ENCODE measurements around the gene DOCK1. TPM values are rescaled to one million over a fixed set of nuclear protein-coding genes. Genes with fewer than 3 reads are reported as not detected.

DOCK1 gene
- total and polyA plus RNA-seq, 2 donors (not counting 1 experiment from before 2014, with no cell fraction given), result 20.5 to 91.0 TPM

DNA sequence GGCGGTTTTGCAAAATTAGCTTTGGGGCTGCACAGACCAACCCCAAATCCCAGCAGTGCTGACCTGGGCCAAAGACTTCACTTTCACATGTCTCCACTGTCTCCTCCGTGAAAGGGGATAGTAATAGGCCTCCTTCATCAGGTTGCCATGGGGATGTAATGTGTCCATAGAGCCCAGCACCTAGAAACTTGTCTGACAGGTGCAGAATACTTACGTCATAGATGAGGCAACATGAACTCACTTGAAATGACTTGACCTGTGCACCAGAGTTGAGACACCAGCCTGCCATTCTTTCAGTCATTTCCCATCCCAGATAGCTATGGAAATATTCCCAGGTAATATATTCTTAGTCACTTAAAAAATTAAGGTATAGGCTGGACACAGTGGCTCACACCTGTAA, 196.9 kb downstream of the DOCK1 start:
- no peaks in the 10 kb centered on the region for H3K4me1 ChIP-seq (ENCODE audit: control insufficient read depth, extremely low read depth, insufficient read depth, low read length)
- H3K4me3 ChIP-seq (replicated peaks in 1 of 4; ENCODE audit: control extremely low read depth in 1 of 4, insufficient read depth in 1 of 4, low read depth in 3 of 4, low read length in 4 of 4), result no peak overlapping the region
- H3K9ac ChIP-seq (ENCODE audit: insufficient read depth, low read length), result no peak overlapping the region
- TF ChIP-seq EZH2 (IDR thresholded peaks at IDR 0.05; ENCODE audit: low read length, missing control alignments), result no peak
- TF ChIP-seq, protein P1, sequence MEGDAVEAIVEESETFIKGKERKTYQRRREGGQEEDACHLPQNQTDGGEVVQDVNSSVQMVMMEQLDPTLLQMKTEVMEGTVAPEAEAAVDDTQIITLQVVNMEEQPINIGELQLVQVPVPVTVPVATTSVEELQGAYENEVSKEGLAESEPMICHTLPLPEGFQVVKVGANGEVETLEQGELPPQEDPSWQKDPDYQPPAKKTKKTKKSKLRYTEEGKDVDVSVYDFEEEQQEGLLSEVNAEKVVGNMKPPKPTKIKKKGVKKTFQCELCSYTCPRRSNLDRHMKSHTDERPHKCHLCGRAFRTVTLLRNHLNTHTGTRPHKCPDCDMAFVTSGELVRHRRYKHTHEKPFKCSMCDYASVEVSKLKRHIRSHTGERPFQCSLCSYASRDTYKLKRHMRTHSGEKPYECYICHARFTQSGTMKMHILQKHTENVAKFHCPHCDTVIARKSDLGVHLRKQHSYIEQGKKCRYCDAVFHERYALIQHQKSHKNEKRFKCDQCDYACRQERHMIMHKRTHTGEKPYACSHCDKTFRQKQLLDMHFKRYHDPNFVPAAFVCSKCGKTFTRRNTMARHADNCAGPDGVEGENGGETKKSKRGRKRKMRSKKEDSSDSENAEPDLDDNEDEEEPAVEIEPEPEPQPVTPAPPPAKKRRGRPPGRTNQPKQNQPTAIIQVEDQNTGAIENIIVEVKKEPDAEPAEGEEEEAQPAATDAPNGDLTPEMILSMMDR (conservative IDR thresholded peaks at IDR 0.05 in 1 of 2, IDR thresholded peaks at IDR 0.05 in 1 of 2; ENCODE audit: low read depth in 1 of 2, low read length in 2 of 2), result no peak
- H3K27ac ChIP-seq (ENCODE audit: insufficient read depth, low read length), result no peak overlapping the region
- no peak overlapping the region for H2AFZ ChIP-seq (ENCODE audit: low read length)
- no peaks in the 10 kb centered on the region for H3K27me3 ChIP-seq (ENCODE audit: control insufficient read depth, insufficient read depth, low read length)
- H3K9me3 ChIP-seq (ENCODE audit: control insufficient read depth, insufficient read depth, low read depth, low read length), result no peaks in the 10 kb centered on the region
- no peak for DNase-seq (ENCODE audit: low read depth in 2 of 2)
- no peaks in the 10 kb centered on the region for H4K20me1 ChIP-seq (ENCODE audit: control insufficient read depth, extremely low read depth, insufficient read depth, low read length)
- no peaks in the 10 kb centered on the region for H3K36me3 ChIP-seq (ENCODE audit: control insufficient read depth, insufficient read depth, low read length)
- no peak overlapping the region for H3K4me2 ChIP-seq (ENCODE audit: extremely low read depth, insufficient read depth, low read length)
- H3K79me2 ChIP-seq (ENCODE audit: control insufficient read depth, insufficient read depth, low read length), result no peaks in the 10 kb centered on the region

DNA sequence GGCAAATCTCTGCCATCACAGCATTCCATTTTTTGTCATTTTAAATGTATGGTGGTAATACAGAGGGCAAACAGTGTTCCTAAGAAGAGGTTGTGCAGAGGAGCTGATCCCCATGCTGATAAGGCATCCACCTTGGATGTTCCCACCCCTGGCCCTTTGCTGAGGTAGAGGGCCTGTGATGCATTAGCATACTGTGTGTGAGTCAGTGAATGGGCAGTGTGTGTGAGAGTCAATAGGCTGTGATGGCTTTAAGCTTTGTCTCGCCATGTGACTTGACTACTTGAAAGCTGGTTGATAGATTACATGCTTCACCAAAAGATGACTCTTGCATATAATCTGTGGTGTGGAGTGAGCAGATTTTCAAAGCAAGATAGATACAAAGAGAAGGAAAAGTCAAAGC, 209.9 kb downstream of the DOCK1 start:
- H3K4me3 ChIP-seq (replicated peaks in 1 of 4; ENCODE audit: control extremely low read depth in 1 of 4, insufficient read depth in 1 of 4, low read depth in 3 of 4, low read length in 4 of 4), result no peak overlapping the region
- TF ChIP-seq, protein P1 (conservative IDR thresholded peaks at IDR 0.05 in 1 of 2, IDR thresholded peaks at IDR 0.05 in 1 of 2; ENCODE audit: low read depth in 1 of 2, low read length in 2 of 2), result no peak
- TF ChIP-seq EZH2 (IDR thresholded peaks at IDR 0.05; ENCODE audit: low read length, missing control alignments), result no peak
- no peaks in the 10 kb centered on the region for H3K4me1 ChIP-seq (ENCODE audit: control insufficient read depth, extremely low read depth, insufficient read depth, low read length)
- no peak for DNase-seq (ENCODE audit: low read depth in 2 of 2)
- H3K27ac ChIP-seq (ENCODE audit: insufficient read depth, low read length), result no peak overlapping the region
- no peak overlapping the region for H3K4me2 ChIP-seq (ENCODE audit: extremely low read depth, insufficient read depth, low read length)
- H4K20me1 ChIP-seq (ENCODE audit: control insufficient read depth, extremely low read depth, insufficient read depth, low read length), result peaks cover 1% of the 10 kb centered on the region
- H3K27me3 ChIP-seq (ENCODE audit: control insufficient read depth, insufficient read depth, low read length), result no peaks in the 10 kb centered on the region
- no peak overlapping the region for H2AFZ ChIP-seq (ENCODE audit: low read length)
- no peaks in the 10 kb centered on the region for H3K9me3 ChIP-seq (ENCODE audit: control insufficient read depth, insufficient read depth, low read depth, low read length)
- H3K9ac ChIP-seq (ENCODE audit: insufficient read depth, low read length), result no peak overlapping the region
- H3K36me3 ChIP-seq (ENCODE audit: control insufficient read depth, insufficient read depth, low read length), result peaks cover 4% of the 10 kb centered on the region
- H3K79me2 ChIP-seq (ENCODE audit: control insufficient read depth, insufficient read depth, low read length), result no peaks in the 10 kb centered on the region

DNA sequence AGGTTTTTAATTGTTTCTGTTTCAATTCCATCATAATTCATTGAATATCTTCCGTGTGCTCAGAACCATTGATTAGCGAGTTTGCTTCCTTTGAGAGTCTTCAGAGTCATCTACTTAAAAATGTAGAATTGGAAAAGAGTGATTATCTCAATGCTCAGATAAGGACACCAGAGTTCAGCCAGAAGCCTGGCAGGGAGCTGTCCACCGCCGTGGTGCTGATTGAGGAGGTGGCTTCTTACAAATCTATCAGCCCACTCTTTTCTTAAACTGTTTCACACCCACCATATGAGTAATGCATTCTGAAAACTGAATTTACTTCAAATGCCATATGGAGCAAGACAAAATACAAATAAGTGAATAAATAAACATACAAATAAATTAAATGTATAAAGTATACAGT, 211.9 kb downstream of the DOCK1 start:
- peaks cover 2% of the 10 kb centered on the region for H3K36me3 ChIP-seq (ENCODE audit: control insufficient read depth, insufficient read depth, low read length)
- TF ChIP-seq, protein P1 (conservative IDR thresholded peaks at IDR 0.05 in 1 of 2, IDR thresholded peaks at IDR 0.05 in 1 of 2; ENCODE audit: low read depth in 1 of 2, low read length in 2 of 2), result no peak
- TF ChIP-seq EZH2 (IDR thresholded peaks at IDR 0.05; ENCODE audit: low read length, missing control alignments), result no peak
- H3K9ac ChIP-seq (ENCODE audit: insufficient read depth, low read length), result no peak overlapping the region
- peaks cover 1% of the 10 kb centered on the region for H4K20me1 ChIP-seq (ENCODE audit: control insufficient read depth, extremely low read depth, insufficient read depth, low read length)
- H3K4me2 ChIP-seq (ENCODE audit: extremely low read depth, insufficient read depth, low read length), result no peak overlapping the region
- DNase-seq (ENCODE audit: low read depth in 2 of 2), result peak; percentile 57 to 64
- no peak overlapping the region for H2AFZ ChIP-seq (ENCODE audit: low read length)
- H3K27me3 ChIP-seq (ENCODE audit: control insufficient read depth, insufficient read depth, low read length), result no peaks in the 10 kb centered on the region
- no peaks in the 10 kb centered on the region for H3K79me2 ChIP-seq (ENCODE audit: control insufficient read depth, insufficient read depth, low read length)
- no peak overlapping the region for H3K27ac ChIP-seq (ENCODE audit: insufficient read depth, low read length)
- no peak overlapping the region for H3K4me3 ChIP-seq (replicated peaks in 1 of 4; ENCODE audit: control extremely low read depth in 1 of 4, insufficient read depth in 1 of 4, low read depth in 3 of 4, low read length in 4 of 4)
- H3K9me3 ChIP-seq (ENCODE audit: control insufficient read depth, insufficient read depth, low read depth, low read length), result no peaks in the 10 kb centered on the region
- no peaks in the 10 kb centered on the region for H3K4me1 ChIP-seq (ENCODE audit: control insufficient read depth, extremely low read depth, insufficient read depth, low read length)

Data from fibroblast of lung (primary cell).